Measurements from ENCODE around the gene LIMCH1.

LIMCH1 gene

GRCh38 chr4:41678086-41678816, 140.3 kb downstream of the LIMCH1 start:
- Histone ChIP-seq H3K9ac (ENCODE audit: low read length in 2 of 2) (no peak overlapping the region), H3K4me1 (ENCODE audit: control insufficient read depth, insufficient read depth, low read length) (no peaks in the 10 kb centered on the region), H3K27me3 (ENCODE audit: control insufficient read depth in 1 of 2, insufficient read depth in 2 of 2, low read length in 2 of 2) (no peaks in the 10 kb centered on the region), H3K27ac (ENCODE audit: low read length) (no peak overlapping the region), H3K36me3 (ENCODE audit: control insufficient read depth in 2 of 2, insufficient read depth in 2 of 2, low read length in 2 of 2) (peaks cover 0 to under 1% of the 10 kb centered on the region in 2 donors), H3K4me3 (ENCODE audit: low read length in 2 of 2) (no peak overlapping the region), H3K9me3 (ENCODE audit: control insufficient read depth in 2 of 2, low read length in 2 of 2) (no peaks in the 10 kb centered on the region)

- no peak overlapping the region for H3K9ac ChIP-seq (ENCODE audit: low read length in 2 of 2)
- H3K9me3 ChIP-seq (ENCODE audit: control insufficient read depth in 2 of 2, low read length in 2 of 2), result no peaks in the 10 kb centered on the region
- H3K27me3 ChIP-seq (ENCODE audit: control insufficient read depth in 1 of 2, insufficient read depth in 2 of 2, low read length in 2 of 2), result no peaks in the 10 kb centered on the region
- H3K4me3 ChIP-seq (ENCODE audit: low read length in 2 of 2), result no peak overlapping the region
- no peak overlapping the region for H3K27ac ChIP-seq (ENCODE audit: low read length)
- no peaks in the 10 kb centered on the region for H3K4me1 ChIP-seq (ENCODE audit: control insufficient read depth, insufficient read depth, low read length)
- peaks cover 0 to 2% of the 10 kb centered on the region in 2 donors for H3K36me3 ChIP-seq (ENCODE audit: control insufficient read depth in 2 of 2, insufficient read depth in 2 of 2, low read length in 2 of 2)
These were observed 141.0 kb downstream of the LIMCH1 start for GRCh38 chr4:41678951-41679350.

GRCh38 chr4:41679991-41680390, 142.0 kb downstream of the LIMCH1 start:
- no peaks in the 10 kb centered on the region for H3K27me3 ChIP-seq (ENCODE audit: control insufficient read depth in 1 of 2, insufficient read depth in 2 of 2, low read length in 2 of 2)
- H3K9ac ChIP-seq (ENCODE audit: low read length in 2 of 2), result no peak overlapping the region
- H3K27ac ChIP-seq (ENCODE audit: low read length), result no peak overlapping the region
- peaks cover 0 to 2% of the 10 kb centered on the region in 2 donors for H3K36me3 ChIP-seq (ENCODE audit: control insufficient read depth in 2 of 2, insufficient read depth in 2 of 2, low read length in 2 of 2)
- H3K4me3 ChIP-seq (ENCODE audit: low read length in 2 of 2), result no peak overlapping the region
- no peaks in the 10 kb centered on the region for H3K4me1 ChIP-seq (ENCODE audit: control insufficient read depth, insufficient read depth, low read length)
- H3K9me3 ChIP-seq (ENCODE audit: control insufficient read depth in 2 of 2, low read length in 2 of 2), result no peaks in the 10 kb centered on the region

DNA sequence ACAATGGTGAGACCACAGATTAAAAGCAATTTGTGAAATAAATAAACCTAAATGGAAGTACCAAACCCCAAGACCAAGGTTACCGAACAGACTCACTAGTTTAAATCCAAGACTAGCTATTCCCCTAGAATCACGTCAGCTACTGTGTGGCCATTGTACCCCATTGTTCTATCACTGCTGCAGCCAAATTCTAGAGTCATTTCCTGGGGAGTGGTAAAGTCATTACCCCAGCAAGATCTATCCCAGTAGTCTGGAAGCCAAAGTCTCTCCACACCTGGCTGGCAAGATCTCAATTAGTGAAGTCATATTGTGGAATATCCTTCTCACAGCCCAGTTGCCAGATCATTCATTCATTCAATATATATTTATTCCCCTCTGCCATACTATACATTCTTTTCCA, 143.1 kb downstream of the LIMCH1 start:
- H3K36me3 ChIP-seq (ENCODE audit: control insufficient read depth in 2 of 2, insufficient read depth in 2 of 2, low read length in 2 of 2), result peaks cover 0 to 2% of the 10 kb centered on the region in 2 donors
- no peaks in the 10 kb centered on the region for H3K9me3 ChIP-seq (ENCODE audit: control insufficient read depth in 2 of 2, low read length in 2 of 2)
- H3K4me3 ChIP-seq (ENCODE audit: low read length in 2 of 2), result no peak overlapping the region
- H3K27me3 ChIP-seq (ENCODE audit: control insufficient read depth in 1 of 2, insufficient read depth in 2 of 2, low read length in 2 of 2), result no peaks in the 10 kb centered on the region
- H3K4me1 ChIP-seq (ENCODE audit: control insufficient read depth, insufficient read depth, low read length), result no peaks in the 10 kb centered on the region
- no peak overlapping the region for H3K9ac ChIP-seq (ENCODE audit: low read length in 2 of 2)
- no peak overlapping the region for H3K27ac ChIP-seq (ENCODE audit: low read length)

DNA sequence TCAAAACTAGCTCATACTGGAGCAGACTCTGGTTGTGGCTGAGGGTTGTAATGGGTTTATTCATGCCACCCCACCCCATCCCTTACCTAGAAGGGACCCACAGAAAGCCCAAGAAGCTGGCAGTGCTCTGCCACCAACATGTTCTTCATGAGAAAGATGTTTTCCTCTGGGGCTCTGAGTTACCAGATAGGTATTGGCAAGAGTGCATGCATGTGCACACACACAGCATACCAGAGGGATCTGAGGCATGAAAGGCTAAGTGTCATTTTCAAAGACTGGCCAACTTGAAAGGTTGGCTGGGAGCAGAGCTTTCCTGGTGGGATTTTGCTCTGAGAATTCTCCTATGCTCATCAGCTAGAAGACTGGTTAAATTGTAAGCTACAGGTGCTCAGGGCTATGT, 145.4 kb downstream of the LIMCH1 start:
- H3K4me3 ChIP-seq (ENCODE audit: low read length in 2 of 2), result no peak overlapping the region
- H3K9ac ChIP-seq (ENCODE audit: low read length in 2 of 2), result no peak overlapping the region
- H3K9me3 ChIP-seq (ENCODE audit: control insufficient read depth in 2 of 2, low read length in 2 of 2), result no peaks in the 10 kb centered on the region
- H3K36me3 ChIP-seq (ENCODE audit: control insufficient read depth in 2 of 2, insufficient read depth in 2 of 2, low read length in 2 of 2), result peaks cover 0 to 2% of the 10 kb centered on the region in 2 donors
- H3K27ac ChIP-seq (ENCODE audit: low read length), result no peak overlapping the region
- no peaks in the 10 kb centered on the region for H3K27me3 ChIP-seq (ENCODE audit: control insufficient read depth in 1 of 2, insufficient read depth in 2 of 2, low read length in 2 of 2)
- no peaks in the 10 kb centered on the region for H3K4me1 ChIP-seq (ENCODE audit: control insufficient read depth, insufficient read depth, low read length)

DNA sequence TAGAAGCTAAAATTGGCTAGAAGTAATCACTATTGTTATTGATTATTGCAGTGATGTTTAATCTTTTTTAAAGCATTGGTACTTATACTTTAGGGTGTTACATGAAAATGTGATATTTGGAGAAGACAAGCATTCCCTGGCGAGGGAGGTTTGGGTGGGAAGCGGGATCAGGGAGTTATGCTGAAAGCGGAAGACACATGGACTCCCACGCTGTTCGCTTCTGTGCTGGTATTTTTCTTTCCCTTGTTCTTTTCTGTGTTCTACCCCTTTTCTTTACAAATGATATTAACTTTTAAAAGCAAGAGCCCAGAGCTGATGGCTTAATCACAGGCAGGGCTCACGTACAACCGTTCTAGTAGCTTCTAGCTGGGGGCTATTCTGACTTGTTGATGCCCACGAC, 148.9 kb downstream of the LIMCH1 start:
- no peaks in the 10 kb centered on the region for H3K9me3 ChIP-seq (ENCODE audit: control insufficient read depth in 2 of 2, low read length in 2 of 2)
- no peaks in the 10 kb centered on the region for H3K27me3 ChIP-seq (ENCODE audit: control insufficient read depth in 1 of 2, insufficient read depth in 2 of 2, low read length in 2 of 2)
- H3K4me1 ChIP-seq (ENCODE audit: control insufficient read depth, insufficient read depth, low read length), result no peaks in the 10 kb centered on the region
- no peak overlapping the region for H3K9ac ChIP-seq (ENCODE audit: low read length in 2 of 2)
- H3K4me3 ChIP-seq (ENCODE audit: low read length in 2 of 2), result no peak overlapping the region
- H3K36me3 ChIP-seq (ENCODE audit: control insufficient read depth in 2 of 2, insufficient read depth in 2 of 2, low read length in 2 of 2), result peaks cover 0 to 7% of the 10 kb centered on the region in 2 donors
- H3K27ac ChIP-seq (ENCODE audit: low read length), result no peak overlapping the region

- no peak overlapping the region for H3K9ac ChIP-seq (ENCODE audit: low read length in 2 of 2)
- peaks cover 0 to 7% of the 10 kb centered on the region in 2 donors for H3K36me3 ChIP-seq (ENCODE audit: control insufficient read depth in 2 of 2, insufficient read depth in 2 of 2, low read length in 2 of 2)
- H3K27me3 ChIP-seq (ENCODE audit: control insufficient read depth in 1 of 2, insufficient read depth in 2 of 2, low read length in 2 of 2), result no peaks in the 10 kb centered on the region
- no peaks in the 10 kb centered on the region for H3K9me3 ChIP-seq (ENCODE audit: control insufficient read depth in 2 of 2, low read length in 2 of 2)
- H3K4me3 ChIP-seq (ENCODE audit: low read length in 2 of 2), result no peak overlapping the region
- H3K27ac ChIP-seq (ENCODE audit: low read length), result no peak overlapping the region
- no peaks in the 10 kb centered on the region for H3K4me1 ChIP-seq (ENCODE audit: control insufficient read depth, insufficient read depth, low read length)
These were observed 150.0 kb downstream of the LIMCH1 start for GRCh38 chr4:41687971-41688370.

DNA sequence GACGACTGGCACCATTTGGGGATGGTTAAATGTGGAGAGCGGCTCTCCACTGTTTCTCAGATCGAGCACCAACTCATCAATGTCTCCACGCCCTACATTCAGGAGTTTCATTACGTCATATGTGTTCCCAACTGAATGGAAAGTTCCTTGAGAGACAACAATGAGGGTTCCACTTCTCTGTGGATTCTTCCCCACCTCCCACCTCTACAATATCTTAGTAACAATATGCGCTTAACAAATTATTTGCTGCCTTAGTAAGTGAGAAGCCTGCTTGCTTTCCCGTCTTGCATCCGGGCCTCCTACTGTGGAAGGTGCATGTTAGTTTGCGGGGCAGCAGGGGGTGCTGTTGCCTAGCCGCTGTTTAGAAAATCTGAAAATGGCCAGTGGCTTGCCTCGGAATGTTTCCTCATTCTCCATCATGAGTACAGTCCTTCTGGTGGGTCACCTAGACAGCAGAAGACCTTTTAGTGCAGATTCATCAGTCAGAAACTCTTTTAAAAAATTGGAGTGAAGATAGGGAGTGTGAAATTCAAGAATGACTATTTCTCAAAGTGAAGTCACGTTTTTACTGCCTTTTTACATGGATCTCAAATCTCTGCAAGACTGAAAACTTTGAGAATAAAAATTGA, 154.9 kb downstream of the LIMCH1 start:
- H3K4me1 ChIP-seq (ENCODE audit: control insufficient read depth, insufficient read depth, low read length), result no peaks in the 10 kb centered on the region
- no peaks in the 10 kb centered on the region for H3K27me3 ChIP-seq (ENCODE audit: control insufficient read depth in 1 of 2, insufficient read depth in 2 of 2, low read length in 2 of 2)
- H3K4me3 ChIP-seq (ENCODE audit: low read length in 2 of 2), result no peak overlapping the region
- H3K27ac ChIP-seq (ENCODE audit: low read length), result no peak overlapping the region
- no peak overlapping the region for H3K9ac ChIP-seq (ENCODE audit: low read length in 2 of 2)
- no peaks in the 10 kb centered on the region for H3K9me3 ChIP-seq (ENCODE audit: control insufficient read depth in 2 of 2, low read length in 2 of 2)
- H3K36me3 ChIP-seq (ENCODE audit: control insufficient read depth in 2 of 2, insufficient read depth in 2 of 2, low read length in 2 of 2), result peaks cover 0 to 4% of the 10 kb centered on the region in 2 donors

- Histone ChIP-seq H3K9me3 (ENCODE audit: control insufficient read depth in 2 of 2, low read length in 2 of 2) (no peaks in the 10 kb centered on the region), H3K4me3 (ENCODE audit: low read length in 2 of 2) (no peak overlapping the region), H3K27me3 (ENCODE audit: control insufficient read depth in 1 of 2, insufficient read depth in 2 of 2, low read length in 2 of 2) (no peaks in the 10 kb centered on the region), H3K4me1 (ENCODE audit: control insufficient read depth, insufficient read depth, low read length) (no peaks in the 10 kb centered on the region), H3K9ac (ENCODE audit: low read length in 2 of 2) (no peak overlapping the region), H3K27ac (ENCODE audit: low read length) (no peak overlapping the region), H3K36me3 (ENCODE audit: control insufficient read depth in 2 of 2, insufficient read depth in 2 of 2, low read length in 2 of 2) (peaks cover 0 to 4% of the 10 kb centered on the region in 2 donors)
These were observed 155.7 kb downstream of the LIMCH1 start for GRCh38 chr4:41693629-41694028.

DNA sequence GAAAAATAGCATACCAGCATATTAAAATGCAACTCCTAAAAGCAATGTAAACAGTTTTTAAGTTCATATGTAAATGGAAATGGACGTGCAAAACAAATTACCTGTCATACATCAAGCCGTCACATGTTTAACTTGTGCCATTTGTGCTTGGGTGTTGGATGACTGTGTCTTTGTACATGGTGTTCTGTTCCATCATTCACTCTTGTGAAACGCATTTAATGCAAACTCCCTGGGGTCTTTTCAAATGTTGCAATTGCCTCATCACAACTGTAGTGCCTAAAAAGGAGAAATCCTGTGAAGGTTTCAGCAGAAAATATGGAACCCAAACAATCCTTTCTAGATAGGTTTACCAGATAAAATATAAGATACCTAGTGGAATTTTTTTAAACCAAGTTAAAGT, 158.2 kb downstream of the LIMCH1 start:
- H3K4me3 ChIP-seq (ENCODE audit: low read length in 2 of 2), result no peak overlapping the region
- H3K4me1 ChIP-seq (ENCODE audit: control insufficient read depth, insufficient read depth, low read length), result no peaks in the 10 kb centered on the region
- no peak overlapping the region for H3K9ac ChIP-seq (ENCODE audit: low read length in 2 of 2)
- no peaks in the 10 kb centered on the region for H3K36me3 ChIP-seq (ENCODE audit: control insufficient read depth in 2 of 2, insufficient read depth in 2 of 2, low read length in 2 of 2)
- H3K9me3 ChIP-seq (ENCODE audit: control insufficient read depth in 2 of 2, low read length in 2 of 2), result no peaks in the 10 kb centered on the region
- H3K27ac ChIP-seq (ENCODE audit: low read length), result no peak overlapping the region
- no peaks in the 10 kb centered on the region for H3K27me3 ChIP-seq (ENCODE audit: control insufficient read depth in 1 of 2, insufficient read depth in 2 of 2, low read length in 2 of 2)

DNA sequence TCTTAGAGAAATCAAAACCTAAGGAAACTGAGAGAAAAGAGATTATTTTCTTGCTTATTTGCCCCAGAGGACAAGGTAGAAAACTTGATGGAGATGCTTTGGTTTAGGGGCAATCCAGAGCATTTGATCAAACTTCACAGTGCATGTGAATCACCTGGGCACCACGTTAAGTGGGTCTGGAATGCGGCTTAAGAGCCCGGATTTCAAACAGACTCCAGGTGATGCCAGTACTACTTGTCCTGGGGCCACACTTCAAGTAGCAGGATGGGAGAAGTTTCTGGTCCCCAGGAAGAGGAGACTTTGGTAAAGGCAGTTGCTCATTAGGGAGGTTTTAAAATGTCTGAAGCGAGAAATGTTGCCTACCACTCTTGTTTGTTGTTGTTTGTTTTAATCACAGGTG, 158.8 kb downstream of the LIMCH1 start:
- Histone ChIP-seq H3K36me3 (ENCODE audit: control insufficient read depth in 2 of 2, insufficient read depth in 2 of 2, low read length in 2 of 2) (no peaks in the 10 kb centered on the region), H3K4me3 (ENCODE audit: low read length in 2 of 2) (no peak overlapping the region), H3K27me3 (ENCODE audit: control insufficient read depth in 1 of 2, insufficient read depth in 2 of 2, low read length in 2 of 2) (no peaks in the 10 kb centered on the region), H3K27ac (ENCODE audit: low read length) (no peak overlapping the region), H3K4me1 (ENCODE audit: control insufficient read depth, insufficient read depth, low read length) (no peaks in the 10 kb centered on the region), H3K9me3 (ENCODE audit: control insufficient read depth in 2 of 2, low read length in 2 of 2) (no peaks in the 10 kb centered on the region), H3K9ac (ENCODE audit: low read length in 2 of 2) (no peak overlapping the region)

Data from stomach smooth muscle (tissue), 2 donors.